MCF 10A (cell line): Measurements from ENCODE around the gene RXRA. TPM values are rescaled to one million over a fixed set of nuclear protein-coding genes. Genes with fewer than 3 reads are reported as not detected.

Source experiments
- BruUV-seq: library from RNA; stranded (reverse); fragments of 400-500 nt; replicated peaks from 2 replicates; lab custom pipeline; 2021; lab: Mats Ljungman, UMichigan
- CTCF ChIA-PET: fragments of 300-600 bp; sonication (Branson Sonifier 250); formaldehyde crosslinking; extraction: SDS; loops from one replicate; lab custom pipeline; 2021; ENCODE audit warnings: antibody characterized with exemption, inconsistent platforms; lab: Yijun Ruan, JAX
- POLR2A ChIA-PET: fragments of 300-600, 350-650 bp; sonication (Branson Sonifier 250); formaldehyde crosslinking; extraction: SDS; loops from one replicate; lab custom pipeline; 2020; ENCODE audit warnings: antibody characterized with exemption, inconsistent platforms; lab: Yijun Ruan, JAX
- DNase-seq: peaks from one replicate; pipeline ENCODE4 v3.0.0-alpha.2; 2018; ENCODE audit not compliant: unreplicated experiment
- H3K27ac Mint-ChIP-seq: one replicate; pipeline ENCODE4 v1.8.0; 2022; ENCODE audit warnings: mild to moderate bottlenecking, low read depth, mixed read lengths; ENCODE audit not compliant: unreplicated experiment
- H3K27me3 Mint-ChIP-seq: one replicate; pipeline ENCODE4 v1.8.0; 2022; ENCODE audit warnings: mixed read lengths; ENCODE audit not compliant: insufficient read depth, unreplicated experiment
- H3K36me3 Mint-ChIP-seq: one replicate; pipeline ENCODE4 v1.8.0; 2022; ENCODE audit warnings: mild to moderate bottlenecking, moderate library complexity, mixed read lengths; ENCODE audit not compliant: insufficient read depth, unreplicated experiment
- H3K4me1 Mint-ChIP-seq: one replicate; pipeline ENCODE4 v1.8.0; 2022; ENCODE audit warnings: mixed read lengths; ENCODE audit not compliant: insufficient read depth, unreplicated experiment
- H3K4me3 Mint-ChIP-seq: one replicate; pipeline ENCODE4 v1.8.0; 2022; ENCODE audit warnings: mild to moderate bottlenecking, moderate library complexity, mixed read lengths; ENCODE audit not compliant: unreplicated experiment
- H3K9me3 Mint-ChIP-seq: one replicate; pipeline ENCODE4 v1.8.0; 2022; ENCODE audit warnings: mixed read lengths; ENCODE audit not compliant: unreplicated experiment
- intact Hi-C: fragments of 100-400 bp; cut with micrococcal nuclease; formaldehyde crosslinking; loops from 2 replicates; pipeline ENCODE4 v1.14.1; 2022
- total RNA-seq: library from RNA; stranded (reverse); gene quantifications from 2 replicates; pipeline ENCODE4 v1.2.3, GENCODE V29; 2022
- TF ChIP-seq, protein P1 (sequence below): fragments of 200-600 bp; IDR thresholded peaks from one replicate; pipeline ENCODE4 v1.8.0; 2022; ENCODE audit warnings: antibody characterized with exemption, mild to moderate bottlenecking; ENCODE audit not compliant: unreplicated experiment

Gene RXRA
- total RNA-seq, 1 experiment from 2014 or later, result 65.5 TPM

GRCh38 chr9:134420281-134420845, 94.1 kb downstream of the RXRA start:
- intact Hi-C loops, result no loop called here
- peak overlapping the region; percentile 27 for H3K27ac Mint-ChIP-seq
- no peak overlapping the region for H3K4me3 Mint-ChIP-seq
- ChIA-PET CTCF (no interaction called here), POLR2A (interaction anchor here (0.6 kb wide), 1 partner anchor 253 kb away, joined by 4 read pairs; no protein-coding TSS in a partner anchor)
- BruUV-seq, result no TSS peak
- H3K4me1 Mint-ChIP-seq, result peaks cover 20% of the 10 kb centered on the region
- peaks cover 71% of the 10 kb centered on the region for H3K36me3 Mint-ChIP-seq
- no peak for DNase-seq
- TF ChIP-seq, protein P1, sequence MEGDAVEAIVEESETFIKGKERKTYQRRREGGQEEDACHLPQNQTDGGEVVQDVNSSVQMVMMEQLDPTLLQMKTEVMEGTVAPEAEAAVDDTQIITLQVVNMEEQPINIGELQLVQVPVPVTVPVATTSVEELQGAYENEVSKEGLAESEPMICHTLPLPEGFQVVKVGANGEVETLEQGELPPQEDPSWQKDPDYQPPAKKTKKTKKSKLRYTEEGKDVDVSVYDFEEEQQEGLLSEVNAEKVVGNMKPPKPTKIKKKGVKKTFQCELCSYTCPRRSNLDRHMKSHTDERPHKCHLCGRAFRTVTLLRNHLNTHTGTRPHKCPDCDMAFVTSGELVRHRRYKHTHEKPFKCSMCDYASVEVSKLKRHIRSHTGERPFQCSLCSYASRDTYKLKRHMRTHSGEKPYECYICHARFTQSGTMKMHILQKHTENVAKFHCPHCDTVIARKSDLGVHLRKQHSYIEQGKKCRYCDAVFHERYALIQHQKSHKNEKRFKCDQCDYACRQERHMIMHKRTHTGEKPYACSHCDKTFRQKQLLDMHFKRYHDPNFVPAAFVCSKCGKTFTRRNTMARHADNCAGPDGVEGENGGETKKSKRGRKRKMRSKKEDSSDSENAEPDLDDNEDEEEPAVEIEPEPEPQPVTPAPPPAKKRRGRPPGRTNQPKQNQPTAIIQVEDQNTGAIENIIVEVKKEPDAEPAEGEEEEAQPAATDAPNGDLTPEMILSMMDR, result no peak
- H3K27me3 Mint-ChIP-seq, result no peaks in the 10 kb centered on the region
- H3K9me3 Mint-ChIP-seq, result no peaks in the 10 kb centered on the region

DNA sequence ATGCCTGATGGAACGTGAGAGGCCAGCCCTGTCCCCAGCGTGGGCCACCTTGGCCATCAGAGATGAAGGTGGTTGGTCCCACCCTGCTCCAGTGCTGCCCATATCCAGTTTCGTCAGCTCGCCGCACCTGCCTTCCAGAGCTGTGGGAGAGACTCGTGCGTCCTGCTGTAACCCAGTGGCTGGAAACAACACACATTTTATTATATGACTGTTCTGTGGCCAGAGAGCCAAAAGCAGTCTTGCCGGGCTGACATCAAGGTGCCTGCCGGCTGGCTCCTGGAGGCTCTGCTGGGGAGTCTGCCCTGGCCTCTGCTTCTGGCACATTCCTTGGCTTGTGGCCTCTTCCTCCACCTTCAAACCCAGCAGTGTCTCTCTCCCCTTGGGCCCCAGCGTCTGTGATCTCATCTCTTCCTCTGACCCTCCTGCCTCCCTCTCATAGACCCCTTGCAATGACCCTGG, 94.7 kb downstream of the RXRA start:
- Mint-ChIP-seq H3K4me1 (peaks cover 20% of the 10 kb centered on the region), H3K36me3 (peaks cover 64% of the 10 kb centered on the region), H3K27me3 (no peaks in the 10 kb centered on the region), H3K9me3 (no peaks in the 10 kb centered on the region), H3K27ac (no peak overlapping the region), H3K4me3 (no peak overlapping the region)
- TF ChIP-seq, protein P1, result no peak
- POLR2A ChIA-PET, result interaction anchor here (0.6 kb wide), 1 partner anchor 252 kb away, joined by 4 read pairs; no protein-coding TSS in a partner anchor
- DNase-seq, result no peak
- CTCF ChIA-PET, result no interaction called here
- BruUV-seq, result no TSS peak
- intact Hi-C loops, result no loop called here

DNA sequence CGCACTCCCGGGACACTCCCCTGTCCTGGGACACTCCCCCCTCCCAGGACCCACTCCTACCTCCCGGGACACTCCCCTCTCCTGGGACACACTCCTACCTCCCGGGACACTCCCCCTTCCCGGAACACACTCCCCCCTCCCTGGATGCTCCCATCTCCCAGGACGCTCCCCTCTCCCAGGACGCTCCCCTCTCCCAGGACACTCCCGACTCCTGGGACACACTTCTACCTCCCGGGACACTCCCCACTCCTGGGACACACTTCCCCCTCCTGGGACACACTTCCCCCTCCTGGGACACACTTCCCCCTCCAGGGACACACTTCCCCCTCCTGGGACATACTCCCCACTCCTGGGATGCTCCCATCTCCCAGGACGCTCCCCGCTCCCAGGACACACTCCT, 95.6 kb downstream of the RXRA start:
- CTCF ChIA-PET, result no interaction called here

GRCh38 chr9:134422301-134423090, 96.2 kb downstream of the RXRA start:
- ChIA-PET POLR2A (interaction anchor here (2.4 to 2.6 kb wide), 2 partner anchors 10 to 12 kb away, joined by 6 read pairs; no protein-coding TSS in a partner anchor), CTCF (interaction anchor here (0.6 kb wide), 1 partner anchor 14 kb away, joined by 3 read pairs; no protein-coding TSS in a partner anchor)
- intact Hi-C loops, result no loop called here
- TF ChIP-seq, protein P1, result no peak
- DNase-seq, result peak; percentile 54
- Mint-ChIP-seq H3K4me3 (peak overlapping the region; percentile 24), H3K27ac (peak overlapping the region; percentile 59), H3K9me3 (no peaks in the 10 kb centered on the region), H3K27me3 (no peaks in the 10 kb centered on the region), H3K36me3 (peaks cover 57% of the 10 kb centered on the region), H3K4me1 (peaks cover 20% of the 10 kb centered on the region)
- no TSS peak for BruUV-seq

More for the DNA sequence above, 95.6 kb downstream of the RXRA start:
- POLR2A ChIA-PET, result no interaction called here
- Mint-ChIP-seq H3K27me3 (no peaks in the 10 kb centered on the region), H3K9me3 (no peaks in the 10 kb centered on the region), H3K4me3 (peak overlapping the region; percentile 24), H3K27ac (peak overlapping the region; percentile 59), H3K36me3 (peaks cover 59% of the 10 kb centered on the region), H3K4me1 (peaks cover 20% of the 10 kb centered on the region)
- DNase-seq, result no peak
- no TSS peak for BruUV-seq
- intact Hi-C loops, result no loop called here
- TF ChIP-seq, protein P1, result no peak
